ENCODE results near the gene LRP1-AS.
A peak's percentile ranks its signal among the peaks of the same experiment; 100 is the strongest.

DNA sequence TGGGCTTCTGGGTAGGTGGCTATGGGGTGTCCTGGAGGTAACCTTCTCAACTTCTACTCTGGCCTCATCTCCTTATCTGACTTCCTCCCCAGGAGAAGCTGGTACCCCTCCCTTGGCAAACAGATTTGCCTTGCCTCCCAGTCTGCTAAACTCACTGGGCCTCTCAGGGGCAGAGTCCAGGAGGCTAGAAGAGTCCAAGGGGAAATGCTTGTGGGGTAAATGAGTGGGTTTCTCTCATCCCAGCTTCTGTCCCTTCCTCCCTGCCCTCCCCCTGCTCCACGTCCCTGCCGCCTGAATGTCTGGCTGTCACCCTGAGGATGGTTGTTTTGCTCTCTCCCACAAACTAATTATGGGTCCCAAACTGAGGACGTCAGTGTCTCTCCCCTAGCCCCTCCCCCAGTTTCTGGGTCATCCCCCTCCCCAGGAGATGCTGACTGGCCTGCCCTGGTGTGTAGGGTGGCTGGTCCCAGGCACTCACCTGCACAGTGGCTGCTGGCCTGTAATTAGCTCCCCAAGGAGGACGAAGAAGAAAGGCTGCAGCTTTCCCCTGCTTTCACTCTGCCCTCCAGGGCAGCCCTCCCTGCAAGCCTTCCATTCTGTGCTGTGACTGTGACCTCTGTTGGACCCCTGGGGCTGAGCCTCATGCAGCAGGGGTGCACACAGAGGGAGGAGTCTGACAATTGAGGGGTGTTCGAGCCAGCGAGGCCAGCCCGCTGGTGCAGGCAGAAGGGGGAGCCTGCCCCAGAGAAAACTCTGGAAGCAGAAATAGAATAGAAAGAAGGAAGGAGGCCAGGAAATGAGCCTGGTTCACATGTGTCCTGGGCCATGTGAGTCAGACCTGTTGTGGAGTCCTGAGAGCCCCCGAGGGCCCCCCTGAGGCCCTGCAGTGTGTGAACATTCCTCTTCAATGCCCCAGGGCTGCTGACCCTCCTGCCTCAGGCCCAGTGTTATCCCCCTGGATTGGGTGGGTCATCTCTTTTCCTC is at the start of gene LRP1-AS:
- TF ChIP-seq, protein P1, sequence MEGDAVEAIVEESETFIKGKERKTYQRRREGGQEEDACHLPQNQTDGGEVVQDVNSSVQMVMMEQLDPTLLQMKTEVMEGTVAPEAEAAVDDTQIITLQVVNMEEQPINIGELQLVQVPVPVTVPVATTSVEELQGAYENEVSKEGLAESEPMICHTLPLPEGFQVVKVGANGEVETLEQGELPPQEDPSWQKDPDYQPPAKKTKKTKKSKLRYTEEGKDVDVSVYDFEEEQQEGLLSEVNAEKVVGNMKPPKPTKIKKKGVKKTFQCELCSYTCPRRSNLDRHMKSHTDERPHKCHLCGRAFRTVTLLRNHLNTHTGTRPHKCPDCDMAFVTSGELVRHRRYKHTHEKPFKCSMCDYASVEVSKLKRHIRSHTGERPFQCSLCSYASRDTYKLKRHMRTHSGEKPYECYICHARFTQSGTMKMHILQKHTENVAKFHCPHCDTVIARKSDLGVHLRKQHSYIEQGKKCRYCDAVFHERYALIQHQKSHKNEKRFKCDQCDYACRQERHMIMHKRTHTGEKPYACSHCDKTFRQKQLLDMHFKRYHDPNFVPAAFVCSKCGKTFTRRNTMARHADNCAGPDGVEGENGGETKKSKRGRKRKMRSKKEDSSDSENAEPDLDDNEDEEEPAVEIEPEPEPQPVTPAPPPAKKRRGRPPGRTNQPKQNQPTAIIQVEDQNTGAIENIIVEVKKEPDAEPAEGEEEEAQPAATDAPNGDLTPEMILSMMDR (IDR thresholded peaks at IDR 0.05): no peak
- TF ChIP-seq POLR2AphosphoS5 (IDR thresholded peaks at IDR 0.05) (peak in 1 of 3 donors; percentile 30), POLR2A (IDR thresholded peaks at IDR 0.05) (no peak)

All from stomach (tissue), 4 donors.